Skeletal muscle satellite cell (primary cell): ENCODE data around the gene SHE.
"Not testable (repeated sequence)": the region's sequence is repeated elsewhere in the genome, so short reads cannot be mapped to it uniquely, and the experiment has no call there.

Experiments
- H3K27me3 ChIP-seq: 2 replicates; pipeline ENCODE4 v1.7.0; 2013; ENCODE audit warnings: low read length; ENCODE audit not compliant: control insufficient read depth, insufficient read depth
- H3K36me3 ChIP-seq: 2 replicates; pipeline ENCODE4 v1.7.0; 2013; ENCODE audit warnings: mild to moderate bottlenecking, control low read depth, low read length; ENCODE audit not compliant: insufficient read depth
- H3K4me1 ChIP-seq: 2 replicates; pipeline ENCODE4 v1.7.0; 2013; ENCODE audit warnings: low read length; ENCODE audit not compliant: control insufficient read depth, insufficient read depth
- H3K4me2 ChIP-seq: 2 replicates; pipeline ENCODE4 v1.7.0; 2013; ENCODE audit warnings: mild to moderate bottlenecking, low read length
- H3K4me3 ChIP-seq: 2 replicates; pipeline ENCODE4 v1.7.0; 2013; ENCODE audit warnings: low read length
- H3K9ac ChIP-seq: 2 replicates; pipeline ENCODE4 v1.7.0; 2013; ENCODE audit warnings: mild to moderate bottlenecking, low read depth, low read length, moderate library complexity
- H3K9me3 ChIP-seq: replicated peaks from 2 replicates; pipeline ENCODE4 v1.7.0; 2013; ENCODE audit warnings: mild to moderate bottlenecking, control low read depth, low read length

SHE gene

GRCh38 chr1:154536570-154536969 lies 34.4 kb upstream of the SHE start:
- H3K4me2 ChIP-seq: no peak overlapping the region
- no peak overlapping the region for H3K4me3 ChIP-seq
- no peak overlapping the region for H3K9ac ChIP-seq
- no peaks in the 10 kb centered on the region for H3K4me1 ChIP-seq
- H3K27me3 ChIP-seq: peaks cover 62% of the 10 kb centered on the region
- H3K36me3 ChIP-seq: no peaks in the 10 kb centered on the region
- no peaks in the 10 kb centered on the region for H3K9me3 ChIP-seq

GRCh38 chr1:154533952-154534844 lies 32.0 kb upstream of the SHE start:
- no peak overlapping the region for H3K9ac ChIP-seq
- H3K36me3 ChIP-seq: no peaks in the 10 kb centered on the region
- H3K4me1 ChIP-seq: no peaks in the 10 kb centered on the region
- no peak overlapping the region for H3K4me2 ChIP-seq
- no peak overlapping the region for H3K4me3 ChIP-seq
- H3K27me3 ChIP-seq: peaks cover 38% of the 10 kb centered on the region
- no peaks in the 10 kb centered on the region for H3K9me3 ChIP-seq

- H3K4me2 ChIP-seq, H3K4me3 ChIP-seq, H3K9ac ChIP-seq, H3K9me3 ChIP-seq, H3K36me3 ChIP-seq, H3K4me1 ChIP-seq: not testable (repeated sequence)
- H3K27me3 ChIP-seq: peaks cover 26% of the 10 kb centered on the region
Measured at GRCh38 chr1:154531950-154532349, 29.7 kb upstream of the SHE start.

GRCh38 chr1:154529308-154529707 lies 27.1 kb upstream of the SHE start:
- no peak overlapping the region for H3K4me3 ChIP-seq
- H3K4me1 ChIP-seq: no peaks in the 10 kb centered on the region
- H3K9me3 ChIP-seq: no peaks in the 10 kb centered on the region

GRCh38 chr1:154527192-154527591 lies 25.0 kb upstream of the SHE start:
- no peak overlapping the region for H3K4me2 ChIP-seq
- H3K36me3 ChIP-seq: no peaks in the 10 kb centered on the region
- no peaks in the 10 kb centered on the region for H3K4me1 ChIP-seq
- H3K9me3 ChIP-seq: no peaks in the 10 kb centered on the region
- H3K9ac ChIP-seq: no peak overlapping the region
- H3K27me3 ChIP-seq: peaks cover 28% of the 10 kb centered on the region
- H3K4me3 ChIP-seq: no peak overlapping the region

More at GRCh38 chr1:154529308-154529707, 27.1 kb upstream of the SHE start:
- no peaks in the 10 kb centered on the region for H3K36me3 ChIP-seq
- no peak overlapping the region for H3K9ac ChIP-seq
- no peak overlapping the region for H3K4me2 ChIP-seq
- peaks cover 16% of the 10 kb centered on the region for H3K27me3 ChIP-seq

GRCh38 chr1:154524881-154525280 lies 22.7 kb upstream of the SHE start:
- H3K4me1 ChIP-seq: no peaks in the 10 kb centered on the region
- H3K4me2 ChIP-seq: no peak overlapping the region
- H3K36me3 ChIP-seq: no peaks in the 10 kb centered on the region
- no peak overlapping the region for H3K4me3 ChIP-seq
- peaks cover 50% of the 10 kb centered on the region for H3K27me3 ChIP-seq
- no peaks in the 10 kb centered on the region for H3K9me3 ChIP-seq
- H3K9ac ChIP-seq: no peak overlapping the region

GRCh38 chr1:154521695-154522094 lies 19.5 kb upstream of the SHE start:
- Histone ChIP-seq H3K9ac (no peak overlapping the region), H3K9me3 (no peaks in the 10 kb centered on the region), H3K36me3 (no peaks in the 10 kb centered on the region), H3K4me2 (no peak overlapping the region), H3K4me1 (no peaks in the 10 kb centered on the region), H3K27me3 (peaks cover 72% of the 10 kb centered on the region), H3K4me3 (no peak overlapping the region)

- H3K27me3 ChIP-seq: peaks cover 84% of the 10 kb centered on the region
- no peak overlapping the region for H3K4me2 ChIP-seq
Measured at GRCh38 chr1:154520333-154520732, 18.1 kb upstream of the SHE start.

GRCh38 chr1:154519591-154519991 lies 17.4 kb upstream of the SHE start:
- Histone ChIP-seq H3K36me3 (no peaks in the 10 kb centered on the region), H3K9ac (no peak overlapping the region), H3K4me1 (no peaks in the 10 kb centered on the region), H3K27me3 (peaks cover 83% of the 10 kb centered on the region), H3K9me3 (no peaks in the 10 kb centered on the region), H3K4me3 (no peak overlapping the region), H3K4me2 (no peak overlapping the region)

More at GRCh38 chr1:154520333-154520732, 18.1 kb upstream of the SHE start:
- H3K9me3 ChIP-seq: no peaks in the 10 kb centered on the region
- no peaks in the 10 kb centered on the region for H3K36me3 ChIP-seq
- H3K4me3 ChIP-seq: no peak overlapping the region
- no peaks in the 10 kb centered on the region for H3K4me1 ChIP-seq
- no peak overlapping the region for H3K9ac ChIP-seq

- Histone ChIP-seq H3K4me1 (no peaks in the 10 kb centered on the region), H3K27me3 (peaks cover 87% of the 10 kb centered on the region), H3K9ac (no peak overlapping the region), H3K4me2 (no peak overlapping the region), H3K9me3 (no peaks in the 10 kb centered on the region), H3K4me3 (no peak overlapping the region), H3K36me3 (no peaks in the 10 kb centered on the region)
Measured at GRCh38 chr1:154517661-154518060, 15.4 kb upstream of the SHE start.

GRCh38 chr1:154514066-154514553 lies 11.9 kb upstream of the SHE start:
- Histone ChIP-seq H3K27me3 (peaks cover 63% of the 10 kb centered on the region), H3K9ac (no peak overlapping the region), H3K4me3 (no peak overlapping the region), H3K9me3 (no peaks in the 10 kb centered on the region), H3K4me2 (no peak overlapping the region), H3K36me3 (no peaks in the 10 kb centered on the region), H3K4me1 (no peaks in the 10 kb centered on the region)

GRCh38 chr1:154512760-154513159 lies 10.5 kb upstream of the SHE start:
- H3K4me1 ChIP-seq: no peaks in the 10 kb centered on the region

More at GRCh38 chr1:154512760-154513159, 10.5 kb upstream of the SHE start:
- no peak overlapping the region for H3K9ac ChIP-seq
- H3K4me2 ChIP-seq: no peak overlapping the region
- H3K4me3 ChIP-seq: no peak overlapping the region
- H3K9me3 ChIP-seq: no peaks in the 10 kb centered on the region
- peaks cover 65% of the 10 kb centered on the region for H3K27me3 ChIP-seq
- no peaks in the 10 kb centered on the region for H3K36me3 ChIP-seq
